IPS DF 6.9 (cell line): ENCODE measurements around the gene DDX60.

ENCODE experiments used
- DNase-seq: peaks from one replicate; pipeline ENCODE4 v3.0.0-alpha.2; 2013; ENCODE audit warnings: low read depth, low spot score
- H3K27ac ChIP-seq: one replicate; pipeline ENCODE4 v1.5.1; 2013; ENCODE audit warnings: low read length, control low read depth
- H3K27me3 ChIP-seq: 2 replicates; pipeline ENCODE4 v1.6.1; 2013; ENCODE audit warnings: mild to moderate bottlenecking, low read length; ENCODE audit not compliant: control insufficient read depth, insufficient read depth
- H3K36me3 ChIP-seq: 2 replicates; pipeline ENCODE4 v1.6.1; 2013; ENCODE audit warnings: low read length; ENCODE audit not compliant: control insufficient read depth, insufficient read depth
- H3K4me1 ChIP-seq: 2 replicates; pipeline ENCODE4 v1.6.1; 2013; ENCODE audit warnings: low read length; ENCODE audit not compliant: control insufficient read depth, insufficient read depth
- H3K4me3 ChIP-seq: 2 replicates; pipeline ENCODE4 v1.5.1; 2013; ENCODE audit warnings: mild to moderate bottlenecking, low read length
- H3K9me3 ChIP-seq: 2 replicates; pipeline ENCODE4 v1.6.1; 2013; ENCODE audit warnings: low read length, inconsistent platforms; ENCODE audit not compliant: control insufficient read depth, insufficient read depth
- WGBS: extraction: QIAGEN DNeasy Blood & Tissue Kit; methylation state at CpG from one replicate; pipeline ENCODE4 v1.1.7; 2013; ENCODE audit warnings: mixed read lengths, missing lambda C conversion rate; ENCODE audit not compliant: insufficient read length, insufficient coverage; 5-methylcytosine and 5-hydroxymethylcytosine counted together

Gene DDX60, protein sequence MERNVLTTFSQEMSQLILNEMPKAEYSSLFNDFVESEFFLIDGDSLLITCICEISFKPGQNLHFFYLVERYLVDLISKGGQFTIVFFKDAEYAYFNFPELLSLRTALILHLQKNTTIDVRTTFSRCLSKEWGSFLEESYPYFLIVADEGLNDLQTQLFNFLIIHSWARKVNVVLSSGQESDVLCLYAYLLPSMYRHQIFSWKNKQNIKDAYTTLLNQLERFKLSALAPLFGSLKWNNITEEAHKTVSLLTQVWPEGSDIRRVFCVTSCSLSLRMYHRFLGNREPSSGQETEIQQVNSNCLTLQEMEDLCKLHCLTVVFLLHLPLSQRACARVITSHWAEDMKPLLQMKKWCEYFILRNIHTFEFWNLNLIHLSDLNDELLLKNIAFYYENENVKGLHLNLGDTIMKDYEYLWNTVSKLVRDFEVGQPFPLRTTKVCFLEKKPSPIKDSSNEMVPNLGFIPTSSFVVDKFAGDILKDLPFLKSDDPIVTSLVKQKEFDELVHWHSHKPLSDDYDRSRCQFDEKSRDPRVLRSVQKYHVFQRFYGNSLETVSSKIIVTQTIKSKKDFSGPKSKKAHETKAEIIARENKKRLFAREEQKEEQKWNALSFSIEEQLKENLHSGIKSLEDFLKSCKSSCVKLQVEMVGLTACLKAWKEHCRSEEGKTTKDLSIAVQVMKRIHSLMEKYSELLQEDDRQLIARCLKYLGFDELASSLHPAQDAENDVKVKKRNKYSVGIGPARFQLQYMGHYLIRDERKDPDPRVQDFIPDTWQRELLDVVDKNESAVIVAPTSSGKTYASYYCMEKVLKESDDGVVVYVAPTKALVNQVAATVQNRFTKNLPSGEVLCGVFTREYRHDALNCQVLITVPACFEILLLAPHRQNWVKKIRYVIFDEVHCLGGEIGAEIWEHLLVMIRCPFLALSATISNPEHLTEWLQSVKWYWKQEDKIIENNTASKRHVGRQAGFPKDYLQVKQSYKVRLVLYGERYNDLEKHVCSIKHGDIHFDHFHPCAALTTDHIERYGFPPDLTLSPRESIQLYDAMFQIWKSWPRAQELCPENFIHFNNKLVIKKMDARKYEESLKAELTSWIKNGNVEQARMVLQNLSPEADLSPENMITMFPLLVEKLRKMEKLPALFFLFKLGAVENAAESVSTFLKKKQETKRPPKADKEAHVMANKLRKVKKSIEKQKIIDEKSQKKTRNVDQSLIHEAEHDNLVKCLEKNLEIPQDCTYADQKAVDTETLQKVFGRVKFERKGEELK (N-terminal part only)

DNA sequence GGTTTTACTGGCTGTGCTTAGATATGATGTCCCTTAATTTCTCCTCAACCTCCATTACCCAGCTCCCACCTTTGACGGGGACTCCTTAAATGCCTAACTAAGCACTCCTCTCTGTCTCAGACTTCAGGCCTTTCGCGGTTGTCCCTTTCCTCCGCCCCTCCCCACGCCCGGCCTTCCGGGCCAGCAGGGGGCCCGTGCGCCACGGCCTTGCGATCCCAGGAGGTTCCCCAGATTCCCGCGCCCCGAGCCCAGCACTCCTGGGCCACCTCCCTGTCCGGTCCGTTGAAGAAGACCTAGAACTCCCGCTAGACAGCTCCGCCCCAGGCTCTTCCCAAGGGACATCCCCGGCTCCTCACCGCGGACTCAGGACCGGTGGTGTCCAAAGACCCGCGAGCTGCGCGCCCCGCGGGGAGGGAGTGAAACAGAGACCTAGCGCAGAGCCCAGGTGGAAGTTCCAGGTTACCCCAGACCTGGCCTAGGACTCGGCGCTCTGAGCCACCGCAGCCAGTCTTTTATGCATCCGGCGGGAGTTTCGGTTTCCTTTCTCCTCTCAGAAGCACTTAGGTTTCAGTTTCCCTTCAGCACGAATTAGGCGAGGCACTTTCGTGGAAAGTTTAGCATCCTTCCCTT, at the start of gene DDX60:
Gene DDX60 (minus strand): TSS at position 487 of the 630 bp plus-strand sequence. CDS start 7,493 bp downstream, outside the sequence.
- Histone ChIP-seq H3K4me1 (peaks cover 4% of the 10 kb centered on the region; the same call in 1 of the 2 replicates), H3K4me3 (peak within 1 kb of the TSS; percentile 73; the same call in 1 of the 2 replicates), H3K27me3 (no peaks in the 10 kb centered on the region), H3K9me3 (no peaks in the 10 kb centered on the region), H3K36me3 (no peaks in the 10 kb centered on the region), H3K27ac (no peak within 1 kb of the TSS)
- DNase-seq, result no peak
- no CpG with 5 or more reads among the region's 38 CpGs for WGBS

DNA sequence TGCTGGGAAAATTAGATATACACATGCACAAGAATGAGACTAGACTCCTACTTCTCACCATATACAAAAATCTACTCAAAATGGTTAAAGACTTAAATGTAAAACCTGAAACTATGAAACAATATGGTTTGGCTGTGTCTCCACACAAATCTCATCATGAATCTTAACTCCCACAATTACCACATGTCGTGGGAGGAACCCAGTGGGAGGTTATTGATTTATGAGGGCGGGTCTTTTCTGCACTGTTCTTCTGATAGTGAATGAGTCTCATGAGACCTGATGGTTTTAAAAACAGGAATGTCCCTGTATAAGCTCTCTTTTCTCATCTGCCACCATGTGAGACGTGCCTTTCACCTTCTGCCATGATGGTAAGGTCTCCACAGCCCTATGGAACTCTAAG, 48.5 kb upstream of the DDX60 start:
- Histone ChIP-seq H3K27ac (no peak overlapping the region), H3K4me3 (no peak overlapping the region), H3K36me3 (no peaks in the 10 kb centered on the region), H3K9me3 (no peaks in the 10 kb centered on the region), H3K27me3 (no peaks in the 10 kb centered on the region), H3K4me1 (no peaks in the 10 kb centered on the region)
- no CpG with 5 or more reads among the region's 3 CpGs for WGBS
- no peak for DNase-seq

DNA sequence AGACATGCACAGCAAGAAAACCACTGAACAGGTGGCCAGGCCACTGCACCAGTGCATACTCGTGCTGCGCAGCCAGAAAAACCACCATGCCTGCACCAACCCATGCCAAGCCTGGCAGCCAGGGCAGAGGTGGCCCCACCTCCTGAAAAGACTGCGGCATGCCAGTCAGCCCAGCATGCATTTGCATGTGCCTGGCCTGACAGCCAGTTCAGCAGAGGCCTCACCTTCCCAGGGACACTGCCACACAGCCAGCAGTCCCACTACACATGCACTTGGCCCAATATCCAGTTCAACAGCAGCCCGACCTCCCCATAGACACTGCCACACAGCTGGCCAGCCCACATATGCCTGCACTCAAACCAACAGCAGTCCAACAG, 43.5 kb upstream of the DDX60 start:
- H3K9me3 ChIP-seq, result no peaks in the 10 kb centered on the region
- H3K4me3 ChIP-seq, result no peak overlapping the region
- no CpG with 5 or more reads among the region's 4 CpGs for WGBS
- DNase-seq, result no peak
- H3K4me1 ChIP-seq, result no peaks in the 10 kb centered on the region
- H3K27me3 ChIP-seq, result no peaks in the 10 kb centered on the region
- H3K27ac ChIP-seq, result no peak overlapping the region
- H3K36me3 ChIP-seq, result no peaks in the 10 kb centered on the region

DNA sequence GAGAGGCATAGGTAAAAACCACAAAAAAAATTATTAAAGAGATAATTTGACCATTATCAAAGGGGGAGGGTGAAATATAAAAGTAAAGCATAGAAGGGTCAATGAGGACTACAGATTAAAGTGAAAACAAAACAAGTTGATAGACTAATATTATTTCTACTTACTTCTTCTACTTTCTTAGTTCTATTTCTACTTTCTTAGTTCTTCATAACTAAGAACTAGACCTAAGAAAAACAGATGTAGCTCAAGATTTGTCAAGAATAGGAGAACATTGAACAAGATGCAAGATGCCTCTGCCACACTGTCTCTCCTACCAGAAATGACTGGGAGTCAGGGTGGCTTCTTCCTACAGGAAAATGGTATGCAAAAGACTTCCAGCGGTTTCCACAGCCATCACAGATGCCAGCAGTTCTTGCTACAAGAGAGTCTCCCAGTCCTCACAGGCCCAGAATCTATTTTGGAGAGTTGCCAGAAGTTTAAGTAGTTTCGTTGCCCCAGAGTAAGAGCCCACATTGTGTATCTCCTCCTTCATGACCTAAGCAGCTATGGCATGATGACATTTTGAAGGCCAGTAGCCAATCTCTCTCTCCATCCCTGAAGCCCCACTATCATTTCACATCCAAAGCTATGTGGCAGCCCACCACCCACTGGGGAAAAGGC, 42.9 kb upstream of the DDX60 start:
- Histone ChIP-seq H3K27me3 (no peaks in the 10 kb centered on the region), H3K9me3 (no peaks in the 10 kb centered on the region), H3K4me3 (no peak overlapping the region), H3K36me3 (no peaks in the 10 kb centered on the region), H3K27ac (no peak overlapping the region), H3K4me1 (no peaks in the 10 kb centered on the region)
- no CpG with 5 or more reads among the region's 2 CpGs for WGBS
- no peak for DNase-seq

DNA sequence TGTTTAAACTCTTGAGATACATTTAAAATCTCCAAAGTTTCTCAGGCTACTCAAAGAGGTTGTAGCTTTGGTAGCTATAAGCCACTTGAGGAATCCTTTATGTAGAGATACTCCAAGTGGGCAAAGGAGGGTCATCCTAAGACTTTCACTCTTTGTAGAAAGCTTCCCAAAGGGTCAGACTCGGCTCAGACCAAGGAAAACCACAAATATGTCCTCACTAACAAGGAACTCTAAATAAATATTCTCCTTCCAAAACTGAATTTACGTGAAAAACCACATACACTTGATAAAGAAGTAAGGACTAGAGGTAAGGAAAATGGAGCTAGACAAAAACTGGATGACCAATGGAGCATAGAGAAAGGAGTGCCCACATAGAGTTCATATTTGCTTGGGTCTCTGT, 41.7 kb upstream of the DDX60 start:
- Histone ChIP-seq H3K36me3 (no peaks in the 10 kb centered on the region), H3K27me3 (no peaks in the 10 kb centered on the region), H3K4me3 (no peak overlapping the region), H3K4me1 (no peaks in the 10 kb centered on the region), H3K9me3 (no peaks in the 10 kb centered on the region), H3K27ac (no peak overlapping the region)
- no peak for DNase-seq
- no CpG with 5 or more reads among the region's 2 CpGs for WGBS

DNA sequence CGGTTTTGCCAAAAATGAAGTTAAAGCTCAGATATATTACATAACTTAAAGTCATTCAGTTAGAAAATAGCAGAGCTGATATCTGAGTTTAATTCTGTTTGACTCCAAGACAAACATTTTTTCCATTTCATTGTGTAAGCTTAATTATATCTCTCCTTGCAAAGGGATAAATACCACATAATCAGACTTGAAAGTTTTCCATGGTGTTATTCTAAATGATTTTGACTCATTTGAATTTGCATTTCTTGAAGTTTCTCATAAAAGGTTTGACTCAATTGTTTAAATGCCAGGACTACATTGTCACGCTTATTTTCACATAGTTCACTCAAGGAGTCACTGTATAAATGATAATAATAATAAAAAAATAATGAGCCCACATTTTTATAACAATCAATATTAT, 39.4 kb upstream of the DDX60 start:
- H3K27ac ChIP-seq, result no peak overlapping the region
- no peak for DNase-seq
- no peak overlapping the region for H3K4me3 ChIP-seq
- H3K4me1 ChIP-seq, result no peaks in the 10 kb centered on the region
- H3K9me3 ChIP-seq, result no peaks in the 10 kb centered on the region
- no peaks in the 10 kb centered on the region for H3K36me3 ChIP-seq
- H3K27me3 ChIP-seq, result no peaks in the 10 kb centered on the region
- WGBS, result 0% methylated on average over 1 of the region's 2 CpGs

DNA sequence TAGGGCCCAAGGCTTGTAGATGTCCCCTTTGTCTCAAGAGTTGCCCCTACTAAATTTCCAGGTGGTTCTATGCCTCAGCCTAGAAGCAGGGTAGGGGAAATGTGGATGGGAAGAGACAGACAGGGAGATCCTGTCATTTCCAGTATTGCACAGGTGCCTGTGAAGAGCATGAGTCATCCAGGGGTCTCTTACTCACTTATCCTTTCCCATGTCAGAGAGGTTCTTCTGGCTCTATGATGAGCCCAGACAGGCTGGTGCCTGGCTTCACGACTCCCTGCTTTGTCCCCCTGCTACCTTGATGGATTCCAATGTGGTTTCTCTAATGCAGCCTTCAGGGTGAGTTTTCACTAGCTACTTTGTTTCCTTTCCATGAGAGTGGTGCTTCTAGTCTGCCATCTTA, 35.2 kb upstream of the DDX60 start:
- H3K4me3 ChIP-seq, result no peak overlapping the region
- H3K27ac ChIP-seq, result no peak overlapping the region
- no peak for DNase-seq
- H3K4me1 ChIP-seq, result no peaks in the 10 kb centered on the region
- H3K36me3 ChIP-seq, result no peaks in the 10 kb centered on the region
- WGBS, result no CpG with 5 or more reads among the region's 1 CpG
- no peaks in the 10 kb centered on the region for H3K27me3 ChIP-seq
- no peaks in the 10 kb centered on the region for H3K9me3 ChIP-seq

DNA sequence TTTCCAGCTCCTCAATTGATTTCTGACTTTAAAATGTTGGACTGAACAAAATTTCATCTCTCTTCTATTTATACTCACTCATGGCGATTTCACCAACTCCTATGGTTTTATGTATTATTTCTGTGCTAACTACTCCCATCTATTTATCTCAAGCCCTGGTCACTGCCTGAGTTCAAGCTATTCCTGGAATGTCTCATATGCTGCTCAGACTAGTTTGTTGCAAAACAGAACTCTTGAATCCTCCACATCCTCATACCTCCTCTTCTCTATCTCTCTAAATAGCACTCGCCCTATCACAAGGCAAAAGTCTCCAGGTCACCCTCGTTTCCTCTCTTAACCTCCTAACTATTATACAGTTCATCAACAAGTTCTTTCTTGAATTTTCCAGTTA, 19.0 kb upstream of the DDX60 start:
- no peaks in the 10 kb centered on the region for H3K4me1 ChIP-seq
- no peak overlapping the region for H3K4me3 ChIP-seq
- H3K9me3 ChIP-seq, result no peaks in the 10 kb centered on the region
- H3K27me3 ChIP-seq, result no peaks in the 10 kb centered on the region
- no CpG with 5 or more reads among the region's 3 CpGs for WGBS
- H3K27ac ChIP-seq, result no peak overlapping the region
- no peaks in the 10 kb centered on the region for H3K36me3 ChIP-seq
- no peak for DNase-seq

DNA sequence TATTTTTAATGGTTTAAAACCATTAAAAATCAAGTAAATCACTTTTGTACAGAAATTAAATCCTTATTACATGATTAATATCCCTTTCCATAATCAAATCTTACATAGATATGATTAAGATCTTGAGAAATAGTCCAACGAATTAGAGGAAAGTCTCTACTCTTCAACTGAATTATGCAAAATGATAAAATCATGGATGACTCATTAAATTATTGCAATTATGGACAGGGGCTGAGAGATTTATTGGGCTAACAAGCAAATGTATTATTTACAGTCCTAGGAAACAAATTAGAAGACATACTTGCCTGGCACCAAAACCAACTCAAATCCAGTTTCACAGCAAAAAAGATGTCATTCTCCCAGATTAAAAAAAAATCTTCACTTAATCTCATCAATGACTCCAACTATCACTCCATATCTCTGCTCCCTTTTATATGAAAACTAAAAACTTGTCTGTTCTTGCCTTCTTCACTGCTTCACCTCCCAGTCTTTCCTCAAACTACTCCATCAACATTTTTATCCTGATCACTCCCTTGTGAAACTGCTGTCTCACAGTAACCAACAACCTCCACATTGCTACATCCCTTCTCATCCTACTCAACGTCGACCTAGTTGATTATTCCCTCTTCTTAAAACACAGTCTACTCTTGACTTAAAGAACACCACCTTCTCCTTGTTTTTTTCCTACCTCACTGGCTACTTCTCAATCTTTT, 18.4 kb upstream of the DDX60 start:
- WGBS, result 100% methylated on average over 2 of the region's 3 CpGs
- Histone ChIP-seq H3K27me3 (no peaks in the 10 kb centered on the region), H3K27ac (no peak overlapping the region), H3K36me3 (no peaks in the 10 kb centered on the region), H3K4me1 (no peaks in the 10 kb centered on the region), H3K9me3 (no peaks in the 10 kb centered on the region), H3K4me3 (no peak overlapping the region)
- DNase-seq, result no peak
